NCI-H2029 treated with DMSO at 0.1 percent for 48 hours (cell line): ENCODE data around the gene HLA-B.

Experiments
- DNase-seq: peaks from one replicate; lab custom pipeline; 2025; lab: John Stamatoyannopoulos, UW

HLA-B gene

DNA sequence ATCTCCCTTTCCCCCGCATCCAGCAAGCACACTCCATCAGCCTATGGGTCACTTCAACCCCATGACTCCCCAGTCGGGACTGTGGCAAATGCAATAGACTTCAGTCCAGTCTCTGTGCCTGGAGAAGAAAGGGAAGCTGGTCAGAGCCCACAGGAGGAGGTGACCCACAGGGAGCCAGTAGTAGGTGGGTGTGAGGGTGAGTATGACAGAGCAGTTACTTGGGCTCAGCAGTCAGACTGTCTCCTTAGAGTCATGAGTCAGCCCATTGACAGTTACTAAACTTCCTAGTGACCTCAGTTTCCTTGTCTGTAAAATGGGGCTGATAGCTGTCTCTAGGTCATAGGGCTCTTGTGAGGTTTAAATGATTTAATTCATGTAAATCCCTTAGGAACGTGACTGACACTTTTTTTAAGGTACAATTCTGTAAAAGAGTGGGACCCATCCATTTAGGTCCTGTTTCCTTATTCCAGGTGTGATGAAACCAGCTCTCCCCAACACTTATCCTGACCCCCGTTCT lies 51.2 kb downstream of the HLA-B start:
- DNase-seq = no peak

DNA sequence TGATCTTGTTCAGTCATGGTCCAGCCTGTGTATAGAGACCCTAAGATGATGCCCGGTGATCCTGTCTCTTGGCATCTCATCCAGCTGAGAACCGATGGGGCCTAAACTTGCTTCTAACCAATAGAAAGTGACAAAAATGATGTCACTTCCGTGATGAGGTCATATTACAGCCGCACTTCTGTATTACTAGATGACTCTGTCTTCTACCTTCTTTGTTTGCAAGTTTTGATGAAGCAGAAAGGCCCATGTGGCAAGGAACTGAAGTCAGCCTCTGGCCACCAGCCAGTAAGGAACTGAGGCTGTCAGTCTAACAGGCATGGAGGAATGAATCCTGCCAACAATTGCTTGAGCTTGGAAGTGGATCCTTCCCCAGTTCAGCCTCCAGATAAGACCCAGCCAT lies 52.3 kb downstream of the HLA-B start:
- no peak for DNase-seq
